IMR-90 (cell line): ENCODE results near the gene DUSP10. TPM values are rescaled to one million over a fixed set of nuclear protein-coding genes. Genes with fewer than 3 reads are reported as not detected.

Experiments
- CEBPB ChIP-seq: IDR thresholded peaks from 2 replicates; pipeline ENCODE4 v1.6.1; 2012; ENCODE audit warnings: low read depth, low read length, improper control_type of control experiment
- CHD1 ChIP-seq: IDR thresholded peaks from 2 replicates; pipeline ENCODE4 v1.6.1; 2012; ENCODE audit warnings: low read depth, low read length, improper control_type of control experiment
- CTCF ChIP-seq: conservative IDR thresholded peaks from 2 replicates; pipeline ENCODE4 v1.5.1; 2012; ENCODE audit warnings: mild to moderate bottlenecking, low read depth, low read length, improper control_type of control experiment
- FOS ChIP-seq: fragments of 150-350 bp; IDR thresholded peaks from 2 replicates; pipeline ENCODE4 v1.6.1; 2016; ENCODE audit warnings: low read depth, low read length
- MXI1 ChIP-seq: IDR thresholded peaks from 2 replicates; pipeline ENCODE4 v1.6.1; 2012; ENCODE audit warnings: low read depth, mild to moderate bottlenecking, low read length, moderate library complexity, borderline replicate concordance
- POLR2A ChIP-seq: IDR thresholded peaks from 2 replicates; pipeline ENCODE4 v1.6.1; 2012; ENCODE audit warnings: mild to moderate bottlenecking, low read depth, low read length
- RAD21 ChIP-seq: IDR thresholded peaks from 2 replicates; pipeline ENCODE4 v1.6.1; 2012; ENCODE audit warnings: low read length, improper control_type of control experiment
- polyA plus RNA-seq, 3 experiments: library from polyadenylated mRNA; depleted of rRNA; stranded (reverse); fragments of >200 nt; gene quantifications; 2 replicates each; pipeline ENCODE4 v1.2.3, GENCODE V29; 2012; ENCODE audit warnings: low replicate concordance in 1 of 3
- total RNA-seq: library from RNA; depleted of rRNA; stranded (reverse); fragments of >200 nt; gene quantifications from 2 replicates; pipeline ENCODE4 v1.2.3, GENCODE V29; 2012

Gene DUSP10
- total and polyA plus RNA-seq, 2 of the 4 experiments (the other 2 are of a cell fraction), result 41.7 to 59.1 TPM

DNA sequence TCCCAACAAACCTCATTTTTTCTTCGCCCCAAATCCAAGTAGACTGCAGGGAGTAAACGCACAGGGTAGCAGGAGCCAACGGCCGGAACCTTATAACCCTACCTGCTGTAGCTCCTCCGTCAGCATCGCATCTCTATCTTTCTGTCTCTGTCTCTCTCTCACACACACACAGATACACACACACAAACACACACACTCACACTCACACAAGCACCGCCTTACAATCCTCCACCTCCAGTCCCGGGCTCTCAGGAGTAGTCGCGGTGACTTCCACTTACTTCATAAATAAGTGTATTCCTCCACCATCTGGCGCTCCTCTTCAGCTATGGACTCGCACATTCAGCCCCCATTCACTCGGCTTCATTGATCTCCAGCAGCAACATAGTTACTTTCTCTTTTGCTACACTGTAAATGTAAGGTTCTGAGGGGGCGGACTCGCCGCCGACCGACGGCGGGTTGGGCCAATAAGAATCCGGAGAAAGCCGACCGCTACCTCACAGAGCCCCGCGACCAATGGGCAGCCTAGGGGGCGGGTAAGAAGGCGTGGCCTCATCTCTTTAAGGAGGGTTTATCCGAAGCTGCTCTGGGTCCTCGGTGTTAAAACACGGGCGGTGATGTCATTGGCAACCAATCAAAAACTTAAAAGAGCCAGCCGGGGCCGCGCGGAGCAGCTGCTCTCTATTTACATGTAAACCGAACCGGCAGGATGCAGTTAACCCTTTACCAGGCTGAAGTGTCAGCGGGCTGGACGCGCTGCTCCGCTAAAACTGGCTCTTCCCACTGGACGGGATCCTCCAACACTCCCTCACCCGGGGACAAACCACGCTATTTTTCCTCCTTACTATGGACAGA is at the start of gene DUSP10 (continued):
- 0 out of 2 replicates have a peak, but pooled peaks have one; percentile 8 for TF ChIP-seq CTCF
- TF ChIP-seq FOS, result peak; percentile 65; the same call in 1 of the 2 replicates
- TF ChIP-seq CHD1, result no peak
- TF ChIP-seq CEBPB, result no peak
- peak; percentile 94 for TF ChIP-seq POLR2A
- TF ChIP-seq MXI1, result peak; percentile 53; the same call in 1 of the 2 replicates
- peak; percentile 49 for TF ChIP-seq RAD21
